ENCODE data around the gene EFCAB10.
"Not testable (repeated sequence)": the region's sequence is repeated elsewhere in the genome, so short reads cannot be mapped to it uniquely, and the experiment has no call there.

EFCAB10 gene, protein sequence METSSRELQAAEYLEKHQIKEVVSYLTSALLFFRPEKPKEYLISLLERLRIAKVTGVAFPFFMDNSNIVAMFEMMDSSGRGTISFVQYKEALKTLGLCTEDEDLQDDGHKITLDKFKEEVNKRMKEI

GRCh38 chr7:105581066-105581811 lies at the start of gene EFCAB10:
Gene EFCAB10, minus strand, starts transcription at chr7:105581493. Its CDS starts 30 bp downstream, at chr7:105581463.
- DNase-seq = peak; percentile 69

GRCh38 chr7:105625986-105626385 lies 44.7 kb upstream of the EFCAB10 start:
- no peak for DNase-seq

DNA sequence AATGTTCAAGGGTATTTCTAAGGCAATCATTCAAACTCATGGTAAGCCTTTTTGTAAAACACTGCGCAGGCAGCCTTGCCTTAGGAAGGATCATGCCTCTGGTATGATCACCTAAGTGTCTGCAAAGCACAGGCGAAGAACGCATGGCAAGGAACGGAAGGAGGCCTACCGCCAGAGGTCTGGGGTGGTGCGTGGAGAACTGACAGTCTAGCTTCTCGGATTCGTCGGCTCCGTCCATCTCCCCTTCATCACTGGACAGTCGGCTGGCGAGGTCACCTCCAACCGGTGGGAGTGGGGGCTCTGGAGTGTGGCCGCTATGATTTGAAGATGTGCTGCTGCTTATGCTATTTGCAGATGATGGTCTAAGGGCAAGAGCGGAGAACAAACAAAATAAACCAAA lies 42.6 kb upstream of the EFCAB10 start:
- no peak for DNase-seq

- DNase-seq = no peak
Measured at GRCh38 chr7:105623378-105623777, 42.1 kb upstream of the EFCAB10 start.

GRCh38 chr7:105622106-105622731 lies 40.9 kb upstream of the EFCAB10 start:
- DNase-seq = no peak

DNA sequence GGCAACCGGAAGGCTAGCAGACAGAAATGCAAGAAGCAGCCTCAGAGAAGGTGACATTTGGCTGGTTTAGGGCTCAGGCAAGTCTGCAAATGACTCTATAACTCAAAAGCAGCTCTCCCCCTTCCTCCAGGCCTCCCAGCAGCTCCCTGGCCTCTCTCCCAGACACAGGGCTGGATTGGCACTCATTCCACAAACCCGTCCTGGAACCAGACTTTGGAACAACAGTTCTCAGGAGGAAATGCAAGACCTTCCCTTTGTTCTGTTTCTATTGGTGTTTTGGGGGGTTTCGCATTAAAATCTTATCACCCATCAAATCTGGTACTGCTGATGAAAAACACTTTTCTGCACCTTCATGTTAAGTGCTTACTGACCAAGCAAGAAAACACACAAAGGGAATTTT lies 40.3 kb upstream of the EFCAB10 start:
- DNase-seq = no peak

GRCh38 chr7:105621176-105621575 lies 39.9 kb upstream of the EFCAB10 start:
- DNase-seq = no peak

DNA sequence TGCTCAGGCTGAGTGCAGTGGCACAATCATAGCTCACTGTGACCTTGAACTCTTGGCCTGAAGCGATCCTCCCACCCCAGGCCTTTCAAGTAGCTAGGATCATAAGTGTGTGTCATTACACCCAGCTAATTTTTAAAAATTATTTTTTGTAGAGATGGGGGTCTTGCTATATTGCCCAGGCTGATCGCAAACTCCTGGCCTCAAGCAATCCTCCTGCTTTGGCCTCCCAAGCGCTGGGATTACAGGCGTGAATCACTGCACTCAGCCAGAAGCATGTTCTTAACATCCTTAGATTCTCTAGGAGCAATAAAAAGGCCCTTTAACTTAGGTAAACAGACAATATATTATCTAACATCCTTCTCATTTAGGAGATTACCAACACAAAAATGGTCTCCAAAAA lies 38.3 kb upstream of the EFCAB10 start:
- no peak for DNase-seq

DNA sequence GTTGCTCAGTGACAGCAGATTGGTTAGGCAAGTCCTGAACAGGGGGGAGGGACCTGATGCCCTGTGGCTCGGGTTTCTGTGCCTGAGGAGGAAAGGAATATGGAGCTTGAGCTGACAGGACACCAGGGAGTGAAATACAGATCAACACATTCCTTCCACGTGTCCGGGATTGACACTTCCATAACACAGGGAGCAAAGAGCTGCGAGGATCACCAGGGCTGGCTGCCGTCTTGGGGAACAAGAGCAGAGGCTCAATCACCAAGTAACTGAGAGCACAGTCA lies 36.7 kb upstream of the EFCAB10 start:
- DNase-seq = no peak

GRCh38 chr7:105617280-105618015 lies 36.2 kb upstream of the EFCAB10 start:
- DNase-seq = no peak

DNA sequence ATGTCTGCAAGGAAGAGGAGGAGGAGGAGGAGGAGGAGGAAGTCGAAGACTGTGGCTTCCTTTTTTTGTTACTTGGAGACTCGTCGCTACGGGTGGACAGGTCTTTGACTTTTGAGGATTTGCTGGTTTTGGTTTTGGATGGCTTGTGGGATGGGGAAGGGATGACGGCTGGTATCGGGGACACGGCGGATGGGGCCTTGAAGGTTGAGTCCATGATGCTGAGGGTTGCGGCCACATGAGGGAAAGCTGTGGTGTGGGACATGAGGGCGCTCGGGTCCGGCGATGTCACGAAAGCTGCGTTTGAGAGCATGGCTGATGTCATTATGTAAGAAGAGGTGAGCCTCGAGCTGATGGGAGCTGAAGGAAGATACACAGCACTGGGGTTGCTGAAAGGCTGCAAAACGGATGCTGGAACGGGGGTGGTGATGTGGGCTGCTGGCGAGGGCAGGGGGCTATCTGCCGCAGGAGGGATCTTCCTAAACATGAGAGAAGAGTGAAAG lies 33.1 kb upstream of the EFCAB10 start:
- DNase-seq = no peak

DNA sequence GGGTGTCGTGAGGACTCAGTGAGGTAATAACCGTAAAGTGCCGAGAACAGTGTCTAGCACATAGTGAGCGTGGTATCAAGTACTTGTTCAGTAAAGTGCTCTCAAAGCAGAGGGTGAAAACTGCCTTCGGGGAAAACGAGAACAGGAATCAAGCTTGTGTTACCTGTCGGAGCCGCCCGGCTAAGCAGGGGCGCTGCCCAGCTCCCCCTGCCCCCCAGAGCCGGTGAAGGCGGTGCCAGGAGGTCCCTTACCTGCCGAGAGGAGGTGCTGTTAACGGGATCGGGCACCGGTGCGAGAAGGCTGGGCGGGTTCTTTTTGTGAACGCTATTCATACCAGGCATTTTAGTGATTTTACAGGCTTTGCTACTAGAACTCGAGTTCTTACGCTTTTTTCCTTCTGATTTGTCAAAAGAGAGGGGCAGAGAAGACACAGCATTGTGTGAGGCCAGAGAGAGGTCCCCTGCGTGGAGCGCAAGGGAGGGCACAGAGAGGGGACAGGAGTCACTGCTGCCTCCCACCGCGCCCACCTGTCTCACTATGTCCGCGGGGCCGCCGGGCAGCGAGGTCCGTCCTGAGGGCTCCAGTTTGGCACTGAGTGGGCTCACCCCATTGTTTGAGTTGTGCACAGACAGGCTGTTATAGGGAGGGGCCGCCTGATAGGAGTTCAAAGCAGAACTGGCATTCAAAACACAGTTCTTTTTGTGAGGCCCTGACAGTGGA lies 32.5 kb upstream of the EFCAB10 start:
- DNase-seq = no peak

DNA sequence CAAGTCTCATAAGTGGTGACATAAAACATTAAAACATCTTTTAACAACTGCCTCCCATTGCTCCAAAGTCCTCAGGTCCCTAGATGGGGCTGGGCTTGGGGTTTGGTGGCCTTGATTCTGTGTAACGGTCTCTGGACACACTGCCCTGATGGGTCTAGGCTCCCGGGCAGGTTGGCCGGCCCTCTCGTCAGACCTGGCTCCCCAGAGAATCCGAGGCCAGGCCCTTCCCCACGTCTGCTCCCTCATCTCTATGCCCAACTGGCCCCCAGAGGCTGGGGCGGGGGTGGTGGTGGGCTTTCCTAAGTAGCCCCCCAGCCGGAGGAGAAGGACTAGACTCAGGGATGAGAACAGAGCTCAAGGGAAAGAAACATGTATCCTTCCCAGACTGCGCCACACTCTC lies 31.5 kb upstream of the EFCAB10 start:
- no peak for DNase-seq

DNA sequence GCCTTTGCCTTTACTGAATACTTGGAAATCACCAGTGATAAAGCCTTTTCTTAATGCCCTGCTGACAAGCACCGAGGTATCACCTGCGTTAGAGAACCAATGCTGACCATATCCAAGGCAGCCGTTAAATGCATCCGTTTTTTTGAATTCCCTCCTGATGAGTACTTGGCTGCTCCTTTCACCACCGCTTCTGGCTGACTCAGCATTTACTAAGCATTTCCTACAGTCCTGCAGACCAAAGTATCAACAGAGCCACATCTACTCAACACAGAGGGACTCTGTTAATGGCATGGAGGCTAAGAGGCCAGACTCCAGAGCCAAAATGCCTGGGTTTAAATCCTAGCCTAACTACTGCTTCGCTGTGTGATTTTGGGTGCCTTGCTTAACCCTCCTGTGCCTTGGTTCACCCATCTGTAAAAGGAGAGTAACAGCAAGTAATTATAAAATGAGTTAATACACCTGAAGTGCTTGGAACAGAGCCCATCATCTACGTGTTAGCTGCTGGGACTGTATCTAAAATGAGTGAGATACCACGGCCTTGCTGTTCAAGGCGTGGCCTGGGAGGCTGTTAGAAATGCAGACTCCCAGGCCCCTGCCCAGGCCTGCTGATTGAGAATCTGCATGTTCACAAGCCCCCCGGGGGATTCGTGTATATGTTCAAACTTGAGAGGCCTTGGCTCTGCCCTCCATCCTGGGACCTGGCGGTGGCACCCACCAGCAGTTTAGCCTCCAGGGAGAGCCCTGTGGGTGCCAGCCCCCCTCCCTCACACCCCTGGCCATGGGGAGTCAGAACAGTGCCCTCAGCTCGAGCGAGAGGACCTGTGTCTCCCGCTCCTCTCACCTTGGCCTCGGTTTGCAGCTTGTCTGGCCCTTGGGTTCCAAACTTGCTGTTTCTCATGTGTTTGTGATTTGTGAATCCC lies 30.8 kb upstream of the EFCAB10 start:
- no peak for DNase-seq

GRCh38 chr7:105610165-105610930 lies 29.1 kb upstream of the EFCAB10 start:
- DNase-seq = no peak

GRCh38 chr7:105602325-105603305 lies 21.3 kb upstream of the EFCAB10 start:
- no peak for DNase-seq

GRCh38 chr7:105600720-105601550 lies 19.6 kb upstream of the EFCAB10 start:
- DNase-seq = no peak

- DNase-seq = no peak
Measured at GRCh38 chr7:105599551-105599950, 18.3 kb upstream of the EFCAB10 start.

DNA sequence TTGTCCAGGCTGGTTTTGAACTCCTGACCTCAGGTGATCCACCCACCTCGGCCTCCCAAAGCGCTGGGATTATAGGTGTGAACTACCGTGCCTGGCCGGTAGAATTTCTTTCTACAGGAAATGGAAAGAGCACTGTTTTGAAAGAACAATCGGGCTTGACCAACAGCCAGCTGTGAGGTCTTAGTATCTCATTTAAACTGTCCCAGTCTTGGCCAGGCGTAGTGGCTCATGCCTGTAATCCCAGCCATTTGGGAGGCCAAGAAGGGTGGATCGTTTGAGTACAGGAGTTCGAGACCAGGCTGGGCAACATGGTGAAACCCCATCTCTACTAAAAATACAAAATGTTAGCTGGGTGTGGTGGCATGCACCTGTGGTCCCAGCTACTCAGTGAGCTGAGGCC lies 17.8 kb upstream of the EFCAB10 start:
- not testable (repeated sequence) for DNase-seq
